Measurements from ENCODE around the gene SPEM2. TPM values are rescaled to one million over a fixed set of nuclear protein-coding genes. Genes with fewer than 3 reads are reported as not detected.

Gene SPEM2
- total RNA-seq, 1 experiment from 2014 or later, result not detected

GRCh38 chr17:7438656-7439460 lies 13.4 kb downstream of the SPEM2 start (continued):
- TF ChIP-seq RAD21 (IDR thresholded peaks at IDR 0.05; ENCODE audit: low read depth), result no peak
- no peak for TF ChIP-seq FOSL1 (IDR thresholded peaks at IDR 0.05; ENCODE audit: low read depth)
- TF ChIP-seq MAX (IDR thresholded peaks at IDR 0.05), result no peak

- Histone ChIP-seq H3K36me3 (ENCODE audit: control insufficient read depth in 1 of 2, insufficient read depth in 2 of 2, low read length in 2 of 2) (no peaks in the 10 kb centered on the region), H3K4me2 (ENCODE audit: low read length) (no peak within 1 kb of the TSS), H3K9me3 (ENCODE audit: control insufficient read depth in 1 of 2, insufficient read depth in 1 of 2, low read depth in 1 of 2, low read length in 2 of 2) (no peaks in the 10 kb centered on the region), H3K27me3 (ENCODE audit: insufficient read depth, low read length) (no peaks in the 10 kb centered on the region), H3K79me2 (ENCODE audit: insufficient read depth, low read length) (no peaks in the 10 kb centered on the region), H2AFZ (ENCODE audit: low read depth, low read length, poor library complexity, severe bottlenecking) (no peak within 1 kb of the TSS), H3K4me1 (ENCODE audit: control insufficient read depth in 1 of 2, insufficient read depth in 2 of 2, low read length in 2 of 2) (peaks cover 20 to 41% of the 10 kb centered on the region in 2 experiments), H3K27ac (ENCODE audit: low read depth, low read length) (no peak within 1 kb of the TSS), H4K20me1 (ENCODE audit: insufficient read depth) (no peaks in the 10 kb centered on the region), H3K4me3 (replicated peaks in 1 of 2; ENCODE audit: low read depth in 1 of 2, low read length in 2 of 2) (no peak within 1 kb of the TSS), H3K9me2 (ENCODE audit: insufficient read depth) (no peaks in the 10 kb centered on the region), H3K9ac (ENCODE audit: low read length) (no peak within 1 kb of the TSS)
- DNase-seq (ENCODE audit: low read depth, low spot score) (no peak), ATAC-seq (no peak)
- intact Hi-C loops (cut with micrococcal nuclease), result loop anchor here (10.0 kb wide), 1 partner anchor 175 kb away; the partner anchor contains the start of gene CLDN7
- POLR2A ChIA-PET, result no interaction called here
- no peak for TF ChIP-seq CBX3 (IDR thresholded peaks at IDR 0.05; ENCODE audit: low read depth)
- TF ChIP-seq SIN3A (IDR thresholded peaks at IDR 0.05; ENCODE audit: low read depth), result no peak
- no peak for TF ChIP-seq EGR1 (IDR thresholded peaks at IDR 0.05; ENCODE audit: low read depth)
- TF ChIP-seq ZBTB33 (IDR thresholded peaks at IDR 0.05; ENCODE audit: extremely low read depth, insufficient replicate concordance, low read length), result no peak
- TF ChIP-seq JUND (IDR thresholded peaks at IDR 0.05), result no peak
- TF ChIP-seq CEBPB (IDR thresholded peaks at IDR 0.05; ENCODE audit: low read depth), result no peak
- TF ChIP-seq POLR2A (IDR thresholded peaks at IDR 0.05; ENCODE audit: borderline replicate concordance, extremely low read depth, insufficient read depth, insufficient read length), result no peak
- no peak for TF ChIP-seq TCF7L2 (IDR thresholded peaks at IDR 0.05; ENCODE audit: borderline replicate concordance, extremely low read depth, insufficient read depth, insufficient read length)
- TF ChIP-seq RAD21 (IDR thresholded peaks at IDR 0.05; ENCODE audit: low read depth), result no peak
- no peak for TF ChIP-seq ZNF274 (IDR thresholded peaks at IDR 0.05; ENCODE audit: low read depth, low read length)
- no peak for TF ChIP-seq REST (IDR thresholded peaks at IDR 0.05; ENCODE audit: low read depth)
- no peak for TF ChIP-seq POLR2AphosphoS5 (IDR thresholded peaks at IDR 0.05; ENCODE audit: low read depth, low read length)
- CTCF ChIA-PET, result interaction anchor here (0.5 kb wide), 1 partner anchor 158 kb away, joined by 4 read pairs; the partner anchor contains the start of gene SLC2A4
- no TSS peak for BruUV-seq (replicated peaks)
- RAD21 ChIA-PET (ENCODE audit: low non-redundant PET in 1 of 2, low total read pairs in 2 of 2, uncharacterized antibody in 2 of 2, unreplicated experiment in 2 of 2), result no interaction called here
These were observed 14.2 kb downstream of the SPEM2 start, which contains the start of gene FGF11 for GRCh38 chr17:7439462-7440112. TSS of gene FGF11 (plus strand) at chr17:7439512. CDS start at chr17:7439621, 109 bp downstream.

All from HCT116 (cell line).